Measurements from ENCODE around the gene GINS2.

DNA sequence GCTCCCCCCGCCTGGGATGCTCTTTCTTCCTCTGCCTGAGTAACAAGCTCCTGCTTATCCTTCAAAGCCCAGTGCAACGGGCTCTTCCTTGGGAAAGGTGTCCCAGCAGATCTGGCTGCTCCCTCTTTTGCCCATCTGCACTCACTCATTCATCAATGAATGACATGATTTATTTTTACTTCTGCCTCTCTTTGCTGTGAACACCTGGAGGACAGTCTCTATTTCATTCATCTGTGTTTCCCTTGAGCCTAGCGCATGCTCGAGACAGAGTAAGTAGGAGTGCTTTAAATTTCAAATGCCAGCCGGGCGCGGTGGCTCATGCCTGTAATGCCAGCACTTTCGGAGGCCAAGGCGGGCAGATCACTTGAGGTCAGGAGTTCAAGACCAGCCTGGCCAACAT is 22.0 kb upstream of the GINS2 start:
- TF ChIP-seq, protein P1, sequence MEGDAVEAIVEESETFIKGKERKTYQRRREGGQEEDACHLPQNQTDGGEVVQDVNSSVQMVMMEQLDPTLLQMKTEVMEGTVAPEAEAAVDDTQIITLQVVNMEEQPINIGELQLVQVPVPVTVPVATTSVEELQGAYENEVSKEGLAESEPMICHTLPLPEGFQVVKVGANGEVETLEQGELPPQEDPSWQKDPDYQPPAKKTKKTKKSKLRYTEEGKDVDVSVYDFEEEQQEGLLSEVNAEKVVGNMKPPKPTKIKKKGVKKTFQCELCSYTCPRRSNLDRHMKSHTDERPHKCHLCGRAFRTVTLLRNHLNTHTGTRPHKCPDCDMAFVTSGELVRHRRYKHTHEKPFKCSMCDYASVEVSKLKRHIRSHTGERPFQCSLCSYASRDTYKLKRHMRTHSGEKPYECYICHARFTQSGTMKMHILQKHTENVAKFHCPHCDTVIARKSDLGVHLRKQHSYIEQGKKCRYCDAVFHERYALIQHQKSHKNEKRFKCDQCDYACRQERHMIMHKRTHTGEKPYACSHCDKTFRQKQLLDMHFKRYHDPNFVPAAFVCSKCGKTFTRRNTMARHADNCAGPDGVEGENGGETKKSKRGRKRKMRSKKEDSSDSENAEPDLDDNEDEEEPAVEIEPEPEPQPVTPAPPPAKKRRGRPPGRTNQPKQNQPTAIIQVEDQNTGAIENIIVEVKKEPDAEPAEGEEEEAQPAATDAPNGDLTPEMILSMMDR (IDR thresholded peaks at IDR 0.05): no peak
- TF ChIP-seq EP300 (IDR thresholded peaks at IDR 0.05): no peak

Measured in stomach (tissue), 4 donors.